SK-N-DZ (cell line): ENCODE data around the gene SFXN5.

Experiments
- DNase-seq: peaks from one replicate; pipeline ENCODE4 v3.0.0-alpha.2; 2015; ENCODE audit warnings: low spot score

The SFXN5 gene

GRCh38 chr2:72958542-72959385, 112.7 kb downstream of the SFXN5 start:
- DNase-seq = no peak

- DNase-seq = no peak
These were observed 114.6 kb downstream of the SFXN5 start for GRCh38 chr2:72956936-72957335.

GRCh38 chr2:72956050-72956395, 115.5 kb downstream of the SFXN5 start:
- DNase-seq = no peak

- DNase-seq = no peak
These were observed 116.1 kb downstream of the SFXN5 start for GRCh38 chr2:72955228-72956049.

- no peak for DNase-seq
These were observed 116.9 kb downstream of the SFXN5 start for GRCh38 chr2:72954376-72955227.

- DNase-seq = no peak
These were observed 117.5 kb downstream of the SFXN5 start for GRCh38 chr2:72953976-72954375.

- no peak for DNase-seq
These were observed 118.0 kb downstream of the SFXN5 start for GRCh38 chr2:72953528-72953927.

GRCh38 chr2:72952961-72953360, 118.6 kb downstream of the SFXN5 start:
- DNase-seq = no peak

GRCh38 chr2:72952110-72952823, 119.2 kb downstream of the SFXN5 start:
- no peak for DNase-seq

- no peak for DNase-seq
These were observed 120.0 kb downstream of the SFXN5 start for GRCh38 chr2:72951303-72952095.

- no peak for DNase-seq
These were observed 120.8 kb downstream of the SFXN5 start for GRCh38 chr2:72950558-72951255.

- DNase-seq = no peak
These were observed 121.9 kb downstream of the SFXN5 start for GRCh38 chr2:72949642-72950041.

GRCh38 chr2:72949045-72949444, 122.5 kb downstream of the SFXN5 start:
- DNase-seq = no peak

GRCh38 chr2:72947952-72948830, 123.3 kb downstream of the SFXN5 start:
- no peak for DNase-seq

GRCh38 chr2:72946466-72946865, 125.0 kb downstream of the SFXN5 start:
- DNase-seq = no peak

GRCh38 chr2:72945450-72946019, 126.0 kb downstream of the SFXN5 start:
- no peak for DNase-seq

GRCh38 chr2:72944804-72945449, 126.6 kb downstream of the SFXN5 start:
- no peak for DNase-seq
